ENCODE measurements around the gene HLA-DQB2.

GRCh38 chr6:32790306-32790705 lies 27.0 kb upstream of the HLA-DQB2 start:
- no peak for TF ChIP-seq CTCF (IDR thresholded peaks at IDR 0.05)
- TF ChIP-seq ZFX (IDR thresholded peaks at IDR 0.05; ENCODE audit: borderline replicate concordance): no peak
